ENCODE measurements around the gene MARF1. TPM values are rescaled to one million over a fixed set of nuclear protein-coding genes. Genes with fewer than 3 reads are reported as not detected.

The MARF1 gene
- total and polyA plus RNA-seq, 8 donors = 15.5 to 65.3 (median 37.2) TPM

- TF ChIP-seq POLR2AphosphoS5 (IDR thresholded peaks at IDR 0.05) = no peak
- TF ChIP-seq POLR2A (IDR thresholded peaks at IDR 0.05) = no peak
- no peak for TF ChIP-seq CTCF (IDR thresholded peaks at IDR 0.05)
- Histone ChIP-seq H3K4me1 (peaks cover 21 to 48% (median 35%) of the 10 kb centered on the region in 4 donors), H3K27me3 (no peaks in the 10 kb centered on the region), H3K36me3 (peaks cover 38 to 54% (median 53%) of the 10 kb centered on the region in 4 donors), H3K9me3 (no peaks in the 10 kb centered on the region), H3K4me3 (no peak overlapping the region), H3K27ac (no peak overlapping the region)
- DNase-seq = no peak
- 85 to 91% (median 88%) methylated on average over 11 of the region's 11 CpGs for WGBS, 5 donors
- intact Hi-C loops (cut with DNase I; ENCODE audit: low total_unique reads) = no loop called here
These were observed 3.8 kb downstream of the MARF1 start for GRCh38 chr16:15639061-15639568.

GRCh38 chr16:15636392-15636873 lies 6.5 kb downstream of the MARF1 start:
- no peak for TF ChIP-seq POLR2A (IDR thresholded peaks at IDR 0.05)
- TF ChIP-seq EP300 (IDR thresholded peaks at IDR 0.05) = no peak
- TF ChIP-seq POLR2AphosphoS5 (IDR thresholded peaks at IDR 0.05) = no peak
- no peak for TF ChIP-seq CTCF (IDR thresholded peaks at IDR 0.05)
- Histone ChIP-seq H3K27ac (no peak overlapping the region), H3K9me3 (no peaks in the 10 kb centered on the region), H3K4me1 (peaks cover 14 to 41% (median 26%) of the 10 kb centered on the region in 4 donors), H3K36me3 (peaks cover 47 to 80% (median 79%) of the 10 kb centered on the region in 4 donors), H3K4me3 (no peak overlapping the region), H3K27me3 (no peaks in the 10 kb centered on the region)
- no peak for DNase-seq
- intact Hi-C loops (cut with DNase I; ENCODE audit: low total_unique reads) = no loop called here

- TF ChIP-seq EP300 (IDR thresholded peaks at IDR 0.05) (no peak), POLR2A (IDR thresholded peaks at IDR 0.05) (no peak)
- Histone ChIP-seq H3K27me3 (no peaks in the 10 kb centered on the region), H3K27ac (no peak overlapping the region), H3K9me3 (no peaks in the 10 kb centered on the region), H3K4me3 (no peak overlapping the region), H3K4me1 (peaks cover 9 to 36% (median 21%) of the 10 kb centered on the region in 4 donors), H3K36me3 (peaks cover 51 to 85% (median 84%) of the 10 kb centered on the region in 4 donors)
- 90 to 94% (median 93%) methylated on average over 9 of the region's 9 CpGs for WGBS, 5 donors
- intact Hi-C loops (cut with DNase I; ENCODE audit: low total_unique reads) = no loop called here
- DNase-seq = no peak
These were observed 7.0 kb downstream of the MARF1 start for GRCh38 chr16:15635926-15636325.

- intact Hi-C loops (cut with DNase I; ENCODE audit: low total_unique reads) = no loop called here
- DNase-seq = no peak
- H3K27me3 ChIP-seq = no peaks in the 10 kb centered on the region
- H3K4me3 ChIP-seq = no peak overlapping the region
- TF ChIP-seq POLR2AphosphoS5 (IDR thresholded peaks at IDR 0.05) = no peak
- TF ChIP-seq POLR2A (IDR thresholded peaks at IDR 0.05) = no peak
- TF ChIP-seq EP300 (IDR thresholded peaks at IDR 0.05) = no peak
- no peak for TF ChIP-seq CTCF (IDR thresholded peaks at IDR 0.05)
- H3K27ac ChIP-seq = peak overlapping the region in 1 of 5 donors; percentile 27
- peaks cover 39 to 98% (median 91%) of the 10 kb centered on the region in 4 donors for H3K36me3 ChIP-seq
- no peaks in the 10 kb centered on the region for H3K9me3 ChIP-seq
- peaks cover 0 to 41% (median 19%) of the 10 kb centered on the region in 4 donors for H3K4me1 ChIP-seq
- 93 to 100% (median 96%) methylated on average over 2 of the region's 2 CpGs for WGBS, 5 donors
These were observed 11.1 kb downstream of the MARF1 start for GRCh38 chr16:15631730-15632409.

GRCh38 chr16:15621889-15622288 lies 21.1 kb downstream of the MARF1 start:
- Histone ChIP-seq H3K9me3 (no peaks in the 10 kb centered on the region), H3K4me1 (peaks cover 0 to 5% (median 0%) of the 10 kb centered on the region in 4 donors), H3K27me3 (no peaks in the 10 kb centered on the region), H3K4me3 (no peak overlapping the region), H3K27ac (no peak overlapping the region), H3K36me3 (peaks cover 44 to 97% (median 93%) of the 10 kb centered on the region in 4 donors)
- no peak for DNase-seq
- TF ChIP-seq CTCF (IDR thresholded peaks at IDR 0.05) (no peak), POLR2A (IDR thresholded peaks at IDR 0.05) (no peak), EP300 (IDR thresholded peaks at IDR 0.05) (no peak), POLR2AphosphoS5 (IDR thresholded peaks at IDR 0.05) (no peak)
- intact Hi-C loops (cut with DNase I; ENCODE audit: low total_unique reads) = no loop called here
- WGBS, 5 donors = 86 to 90% (median 89%) methylated on average over 8 of the region's 8 CpGs
